NB4 (cell line): Measurements from ENCODE around the gene PPRC1.

Experiments
- CTCF ChIP-seq: IDR thresholded peaks from one replicate; pipeline ENCODE4 v1.5.1; 2012; ENCODE audit warnings: low read depth, low read length
- MYC ChIP-seq: IDR thresholded peaks from 2 replicates; pipeline ENCODE4 v1.6.1; 2011; ENCODE audit warnings: low read depth, low read length

DNA sequence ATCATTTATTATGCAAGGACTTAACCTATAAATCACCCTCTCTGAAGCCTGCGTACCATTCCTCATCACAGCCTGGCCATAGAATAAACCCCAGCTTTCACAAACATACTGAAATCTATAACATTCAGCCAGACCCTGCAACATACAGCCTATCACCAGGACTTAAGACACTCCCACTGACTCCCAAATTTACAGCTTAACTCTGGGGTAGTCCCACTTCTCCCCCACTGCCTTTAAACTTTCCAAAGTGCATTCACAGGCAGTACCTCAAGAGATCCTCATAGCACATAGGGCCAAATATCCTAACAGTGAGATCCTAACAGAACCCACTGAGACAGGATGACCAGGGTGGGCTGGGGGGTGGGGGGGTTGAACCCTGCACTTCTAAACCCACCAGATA lies 16.2 kb upstream of the PPRC1 start:
- no peak for TF ChIP-seq CTCF
- no peak for TF ChIP-seq MYC
